ENCODE data around the gene PTPN2.
"Not testable (repeated sequence)": the region's sequence is repeated elsewhere in the genome, so short reads cannot be mapped to it uniquely, and the experiment has no call there.

The PTPN2 gene

DNA sequence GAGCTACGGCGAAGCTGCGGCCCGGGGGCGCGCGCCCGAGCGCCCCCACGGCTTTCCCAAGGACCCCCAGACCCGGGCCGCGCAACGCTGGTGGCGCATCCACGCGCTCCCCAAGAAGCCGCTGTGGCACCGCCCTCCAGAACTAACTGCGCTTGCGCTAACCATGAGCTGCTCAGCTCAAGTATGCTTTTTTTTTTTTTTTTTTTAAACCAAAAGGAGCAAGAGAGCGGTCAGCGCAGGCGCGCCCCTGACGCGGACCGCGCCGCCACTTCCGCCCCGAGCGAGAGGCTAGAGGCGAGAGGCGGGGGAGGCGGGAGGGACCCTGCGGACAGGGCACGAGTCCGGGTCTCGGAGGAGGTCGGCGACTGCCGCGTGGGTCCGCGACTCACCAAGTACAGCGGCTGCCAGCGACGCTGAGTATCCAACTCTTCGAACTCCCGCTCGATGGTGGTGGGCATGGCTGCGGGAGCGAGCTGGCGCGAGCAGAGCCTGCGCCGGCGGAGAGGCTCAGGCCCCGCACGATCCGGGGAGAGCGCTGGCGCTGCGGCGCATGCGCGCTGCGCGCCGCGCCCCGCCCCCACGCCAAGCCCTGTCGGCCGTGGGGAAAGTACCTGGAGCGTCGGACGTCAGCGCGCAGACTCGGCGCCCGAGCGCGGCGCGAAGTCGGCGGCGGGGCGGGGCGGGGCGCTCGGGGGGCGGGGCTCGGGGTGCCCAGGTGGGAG is at the start of gene PTPN2:
Gene PTPN2, minus strand, starts transcription at position 554 of the 722 bp plus-strand sequence. Its CDS starts 96 bp downstream, at position 458.
- peak; percentile 88 to 89 for DNase-seq (ENCODE audit: low read depth in 2 of 2)

DNA sequence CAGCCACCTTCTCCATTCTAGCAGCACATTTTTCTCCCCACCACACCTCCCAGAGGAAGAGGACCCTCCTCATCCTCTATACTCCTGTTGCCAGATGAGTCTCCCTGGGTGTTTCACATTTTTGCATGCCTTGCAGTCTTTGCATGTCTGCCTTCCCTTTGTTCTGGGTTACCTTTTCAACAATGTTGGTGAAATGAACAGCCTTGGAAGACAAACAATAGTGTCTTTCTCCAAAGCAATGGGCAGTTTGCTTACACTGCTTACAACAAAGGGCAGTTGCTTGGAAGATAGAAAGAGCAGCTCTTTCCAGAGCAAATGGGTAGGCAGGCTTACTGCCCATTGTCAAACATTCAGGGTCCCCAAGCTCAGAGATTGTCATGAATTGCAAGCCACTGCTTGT is 49.3 kb upstream of the PTPN2 start:
- DNase-seq (ENCODE audit: low read depth in 2 of 2) = no peak

DNA sequence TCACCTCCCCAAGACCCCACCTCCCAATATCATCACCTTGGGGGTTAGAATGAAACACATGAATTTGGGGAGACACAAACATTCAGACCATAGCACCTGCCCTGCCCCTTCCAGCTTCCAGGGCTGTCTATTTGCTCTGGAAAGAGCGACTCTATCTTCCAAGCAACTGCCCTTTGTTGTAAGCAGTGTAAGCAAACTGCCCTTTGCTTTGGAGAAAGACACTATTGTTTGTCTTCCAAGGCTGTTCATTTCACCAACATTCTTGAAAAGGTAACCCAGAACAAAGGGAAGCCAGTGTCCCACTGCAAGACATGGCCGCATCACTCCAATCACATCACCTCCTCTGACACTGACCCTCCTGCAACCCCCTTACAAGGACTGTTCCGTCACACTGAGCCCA is 46.9 kb upstream of the PTPN2 start:
- DNase-seq (ENCODE audit: low read depth in 2 of 2) = no peak

DNA sequence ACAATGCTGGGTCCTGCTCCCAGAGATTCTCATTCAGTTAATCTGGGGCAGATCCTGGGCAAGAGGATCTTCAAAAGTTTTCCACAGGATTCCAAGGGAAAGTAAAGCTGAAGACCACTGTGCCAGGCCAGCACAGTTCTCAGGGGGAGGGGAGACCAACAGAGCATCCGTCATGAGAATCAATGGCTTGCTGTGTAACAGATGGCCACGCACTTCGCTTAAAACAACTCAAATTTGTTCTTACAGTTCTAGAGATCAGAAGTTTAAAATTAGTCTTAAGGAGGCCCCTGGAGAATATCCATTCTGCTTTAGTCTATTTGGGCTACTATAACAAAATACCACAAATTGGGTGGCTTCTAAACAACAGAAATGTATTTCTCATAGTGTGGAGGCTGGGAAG is 46.3 kb upstream of the PTPN2 start:
- no peak for DNase-seq (ENCODE audit: low read depth in 2 of 2)

DNA sequence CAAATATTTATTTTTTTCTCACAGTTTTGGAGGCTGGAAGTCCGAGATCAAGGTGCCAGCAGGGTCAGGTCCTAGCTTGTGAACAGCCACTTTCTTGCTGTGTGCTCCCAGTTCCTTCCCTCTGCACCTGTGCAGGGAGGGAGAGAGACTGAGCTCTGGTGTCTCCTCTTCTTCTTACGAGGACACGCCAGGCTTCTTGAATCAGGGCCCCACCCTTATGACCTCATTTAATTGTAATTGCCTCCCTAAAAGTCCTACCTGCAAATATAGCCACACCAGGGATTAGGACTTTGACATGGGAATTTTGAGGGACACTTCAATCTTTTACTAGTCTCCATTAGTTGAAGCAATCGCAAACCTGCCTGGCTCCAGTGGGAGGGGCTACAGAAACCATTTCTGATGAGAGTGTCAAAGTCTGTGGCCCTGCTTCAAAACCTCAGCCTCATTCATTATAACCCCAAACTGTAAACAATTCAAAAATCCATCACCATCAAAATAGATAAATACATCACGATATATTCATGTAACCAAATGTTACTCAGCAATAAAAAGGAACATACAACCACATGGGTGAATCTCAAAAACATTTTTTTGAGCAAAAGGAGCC is 45.5 kb upstream of the PTPN2 start:
- DNase-seq (ENCODE audit: low read depth in 2 of 2) = no peak

DNA sequence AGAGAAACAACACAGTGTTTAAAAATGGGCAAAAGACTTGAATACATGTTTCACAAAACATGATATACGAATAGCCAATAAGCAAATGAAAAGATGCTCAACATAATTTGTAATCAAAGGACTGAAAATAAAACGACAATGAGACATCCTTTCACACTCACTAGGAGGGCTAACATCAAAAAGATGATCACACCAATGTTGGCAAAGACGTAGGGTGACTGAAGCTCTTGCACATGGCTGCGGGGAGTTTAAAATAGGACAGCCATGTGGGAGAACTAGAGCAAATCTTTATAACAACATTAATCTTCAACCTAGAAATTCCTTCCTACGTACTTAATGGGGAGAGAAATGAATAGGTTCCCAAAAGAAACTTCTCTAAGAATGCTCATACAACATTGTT is 44.6 kb upstream of the PTPN2 start:
- no peak for DNase-seq (ENCODE audit: low read depth in 2 of 2)

DNA sequence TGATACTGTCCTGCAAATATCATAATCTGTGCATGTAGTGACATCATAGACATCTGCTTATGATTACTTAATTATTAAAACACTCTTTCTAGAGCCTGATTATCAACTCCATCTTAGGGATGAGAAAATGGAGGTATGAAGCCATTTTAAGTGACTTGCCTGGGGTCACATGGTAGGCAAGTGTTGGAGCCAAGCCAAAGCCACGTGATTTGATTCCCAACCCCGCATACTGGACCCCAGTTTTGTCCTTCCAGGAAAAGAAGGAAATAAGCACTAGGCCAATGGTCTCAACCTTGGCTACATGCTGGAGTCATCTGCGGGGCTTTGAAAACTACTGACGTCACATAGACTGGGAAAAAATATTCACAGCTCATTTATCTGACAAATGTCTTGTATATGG is 44.2 kb upstream of the PTPN2 start:
- no peak for DNase-seq (ENCODE audit: low read depth in 2 of 2)

DNA sequence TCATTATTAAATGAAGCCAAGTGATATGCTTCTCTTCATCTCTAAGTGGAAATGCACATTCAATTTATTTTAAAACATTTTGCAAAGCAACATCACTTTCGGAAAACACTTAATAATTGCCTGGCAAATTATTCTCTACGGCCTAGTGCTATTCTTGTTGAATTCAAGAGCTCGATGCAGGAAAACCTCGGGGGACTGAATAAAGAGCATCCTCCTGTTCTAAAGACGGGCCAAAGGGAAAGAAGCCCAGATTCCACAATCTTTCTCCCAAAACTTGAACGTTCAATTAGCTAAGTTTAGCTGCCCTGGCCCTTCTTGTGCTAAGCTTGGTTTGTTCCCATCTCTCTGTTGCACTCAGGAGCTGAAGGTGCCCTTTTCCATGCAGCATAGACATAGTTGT is 40.6 kb upstream of the PTPN2 start:
- no peak for DNase-seq (ENCODE audit: low read depth in 2 of 2)

DNA sequence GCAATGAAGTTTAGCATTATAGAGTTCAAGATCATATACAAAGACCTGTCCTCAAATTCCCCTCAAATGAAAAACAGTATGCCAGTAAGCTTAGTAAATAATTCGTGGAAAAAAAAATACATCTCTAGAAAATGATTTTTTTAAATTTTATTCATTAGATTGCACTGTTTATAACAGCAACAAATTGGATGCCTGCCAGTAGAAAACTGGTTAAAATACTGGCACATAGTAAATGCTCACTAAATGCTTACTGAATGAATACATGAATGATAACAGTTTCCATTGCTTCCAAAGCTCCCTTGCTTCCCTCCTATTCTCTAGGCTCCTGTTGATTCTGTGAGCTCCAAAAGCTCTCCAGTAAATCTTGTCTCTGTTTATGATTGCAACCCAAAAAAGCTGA is 38.2 kb upstream of the PTPN2 start:
- no peak for DNase-seq (ENCODE audit: low read depth in 2 of 2)

DNA sequence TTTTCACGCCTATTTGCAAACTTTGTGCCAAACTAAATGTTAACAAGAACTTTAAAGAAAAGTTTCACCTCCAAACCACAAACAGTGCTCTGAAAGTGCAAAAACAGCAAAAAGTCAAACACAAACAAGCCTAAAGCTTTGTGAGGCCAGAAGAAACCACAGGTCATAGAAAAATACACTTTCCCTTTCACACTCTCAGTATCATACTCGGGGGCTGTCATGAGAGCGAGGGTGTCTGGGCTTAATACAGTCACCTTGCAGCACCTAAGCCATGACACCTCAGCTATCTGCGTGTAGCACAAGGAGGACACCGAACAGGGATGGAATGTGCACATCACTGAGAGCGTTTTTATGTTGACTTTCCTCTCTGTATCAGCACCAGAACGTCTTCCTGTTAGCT is 37.1 kb upstream of the PTPN2 start:
- no peak for DNase-seq (ENCODE audit: low read depth in 2 of 2)

DNA sequence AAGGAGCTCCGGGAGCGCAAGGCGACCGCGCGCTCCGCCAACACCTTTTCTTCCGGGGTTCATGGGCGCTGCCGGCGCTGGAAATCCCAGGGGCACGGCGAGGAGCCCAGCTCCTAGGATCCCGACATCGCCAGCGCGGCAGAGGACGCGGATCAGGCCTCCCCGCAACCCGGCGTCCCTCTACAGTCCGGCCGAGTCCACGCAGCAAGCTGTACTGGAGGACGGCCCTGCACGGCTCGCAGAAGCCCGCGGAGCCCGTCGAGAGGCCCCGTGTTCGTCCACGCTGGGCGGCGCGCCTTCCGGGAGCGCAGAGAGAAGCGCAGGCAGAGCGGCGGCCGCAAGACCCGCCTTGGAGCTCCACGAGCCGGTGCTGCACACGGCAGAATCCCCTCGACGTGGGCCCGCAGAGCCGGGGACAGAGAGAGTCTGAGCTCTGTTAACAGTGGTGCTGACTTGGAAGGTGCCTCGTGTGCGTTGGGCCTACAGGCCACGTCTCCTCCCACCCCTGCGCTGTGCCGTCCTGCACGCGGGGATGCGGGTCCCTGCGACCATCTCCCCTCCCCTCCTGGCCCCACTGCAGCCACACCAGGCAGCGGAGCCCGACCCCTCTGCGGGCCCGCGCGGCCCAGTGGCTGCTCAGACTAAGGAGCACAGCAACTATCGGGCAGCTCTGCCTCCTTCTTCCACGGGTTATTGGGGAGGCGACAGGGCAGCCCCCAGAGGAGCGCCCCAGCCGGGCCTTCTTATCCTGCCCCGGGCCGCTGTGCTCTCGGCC is 28.1 kb upstream of the PTPN2 start:
- no peak for DNase-seq (ENCODE audit: low read depth in 2 of 2)

DNA sequence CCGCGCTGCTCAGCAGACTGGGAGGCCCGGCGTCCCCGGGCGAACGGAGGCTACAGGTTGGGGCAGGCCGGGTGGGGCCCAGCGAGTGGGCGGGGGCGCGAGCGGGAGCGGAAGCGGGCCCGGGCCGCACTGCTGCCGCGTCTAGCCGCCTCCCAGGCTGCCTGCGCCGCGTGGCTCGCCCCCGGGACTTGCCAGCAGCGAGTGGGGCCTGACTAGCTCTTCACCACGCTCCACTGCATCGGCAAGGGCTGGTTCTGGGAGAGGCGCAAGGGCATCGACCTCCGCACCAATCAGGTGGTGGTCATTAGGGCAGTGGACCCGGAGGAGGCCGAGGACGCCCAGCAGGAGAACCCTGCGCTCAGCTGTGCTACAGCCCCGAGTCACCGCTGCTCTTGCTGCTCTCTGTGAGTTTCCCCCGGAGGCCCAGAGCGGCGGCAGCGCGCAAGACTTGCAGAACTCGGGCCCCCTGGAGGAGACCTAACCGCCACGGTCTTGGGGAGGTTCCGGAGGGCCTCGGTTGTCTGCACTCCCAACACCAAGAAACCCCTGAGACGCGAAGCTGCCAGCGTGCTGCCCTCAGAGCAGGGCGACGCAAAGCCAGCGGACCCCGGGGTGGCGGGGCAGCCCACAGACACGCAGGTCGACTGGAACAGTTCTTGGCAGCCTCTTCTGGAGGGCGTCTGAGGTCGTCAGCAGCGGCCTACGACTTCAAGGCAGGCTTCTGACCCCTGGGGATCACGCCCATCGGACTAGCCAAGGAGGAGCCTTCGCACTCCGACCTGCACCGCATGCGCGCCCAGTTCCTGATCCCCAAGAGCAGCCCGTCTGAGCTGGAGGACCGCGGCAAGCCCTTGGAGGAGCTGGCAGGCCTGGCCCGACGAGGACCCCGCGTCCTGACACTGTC is 27.2 kb upstream of the PTPN2 start:
- DNase-seq (ENCODE audit: low read depth in 2 of 2) = no peak

DNA sequence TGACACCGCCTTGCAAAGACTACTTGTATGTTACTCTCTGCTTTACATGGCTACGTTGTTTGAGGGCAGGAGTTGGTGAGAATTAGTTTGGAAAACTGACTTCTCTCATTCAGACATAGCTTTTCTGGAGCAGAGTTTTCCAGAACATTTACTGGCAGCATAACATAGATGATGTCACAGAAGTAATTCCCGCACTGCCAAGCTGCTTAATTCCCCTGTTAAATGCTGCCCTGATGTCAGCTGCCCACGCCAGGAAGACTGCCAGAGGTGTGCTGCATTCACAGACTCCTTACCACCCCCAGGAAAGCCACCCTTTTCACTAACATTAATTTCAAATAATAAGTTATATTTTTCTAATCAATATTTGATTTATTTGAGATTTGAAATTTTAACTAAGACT is 24.7 kb upstream of the PTPN2 start:
- DNase-seq (ENCODE audit: low read depth in 2 of 2) = no peak

DNA sequence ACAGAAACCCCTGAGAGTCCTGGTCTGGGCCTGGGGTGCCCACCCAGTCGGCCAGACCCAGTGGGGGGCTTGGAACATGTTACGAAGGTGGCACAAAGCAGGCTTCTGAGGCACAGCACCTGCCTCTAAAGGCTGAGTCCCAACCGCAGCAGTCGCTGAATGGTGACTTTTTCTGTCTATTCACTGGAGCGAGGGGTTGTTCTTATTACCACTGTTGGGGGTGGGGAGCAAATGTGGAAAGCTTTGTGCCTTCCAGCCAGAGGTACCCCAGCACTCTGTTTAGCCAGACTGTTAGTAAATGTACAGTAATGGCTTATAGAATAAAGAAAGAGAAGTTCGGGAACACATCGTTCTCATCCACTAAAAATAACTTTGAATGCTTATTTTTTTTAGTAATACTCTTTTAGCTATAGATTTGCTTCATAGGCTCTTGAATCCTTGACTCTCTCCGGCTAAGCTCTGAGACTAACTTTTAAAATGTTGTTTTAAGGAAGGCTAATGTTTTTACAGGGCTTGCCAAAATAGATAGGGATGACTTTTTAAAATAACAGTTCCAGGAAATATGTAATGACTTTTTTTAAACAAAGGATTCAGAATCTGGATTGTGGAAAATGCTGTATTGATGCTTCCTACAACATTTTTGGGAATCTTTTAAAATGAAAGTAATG is 23.4 kb upstream of the PTPN2 start:
- no peak for DNase-seq (ENCODE audit: low read depth in 2 of 2)

DNA sequence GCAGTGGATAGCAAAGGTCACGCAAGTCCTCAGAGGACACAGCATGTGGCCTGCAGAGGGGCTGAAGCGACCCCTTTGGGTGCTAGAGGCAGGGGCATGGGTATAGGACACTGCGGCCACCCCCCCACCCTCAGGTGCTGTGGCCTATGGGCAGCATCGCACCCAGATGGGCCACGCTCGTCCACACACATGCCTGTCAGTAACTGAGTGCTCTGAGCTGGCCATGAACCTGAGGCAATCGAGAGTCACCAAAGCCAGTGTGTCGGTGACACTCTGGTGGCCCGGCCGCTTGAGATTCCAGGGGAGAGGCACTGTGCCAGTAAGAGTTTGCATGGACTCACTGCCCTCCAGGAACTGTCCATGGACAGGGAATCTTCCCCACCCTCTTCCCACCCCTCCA is 22.7 kb upstream of the PTPN2 start:
- no peak for DNase-seq (ENCODE audit: low read depth in 2 of 2)

DNA sequence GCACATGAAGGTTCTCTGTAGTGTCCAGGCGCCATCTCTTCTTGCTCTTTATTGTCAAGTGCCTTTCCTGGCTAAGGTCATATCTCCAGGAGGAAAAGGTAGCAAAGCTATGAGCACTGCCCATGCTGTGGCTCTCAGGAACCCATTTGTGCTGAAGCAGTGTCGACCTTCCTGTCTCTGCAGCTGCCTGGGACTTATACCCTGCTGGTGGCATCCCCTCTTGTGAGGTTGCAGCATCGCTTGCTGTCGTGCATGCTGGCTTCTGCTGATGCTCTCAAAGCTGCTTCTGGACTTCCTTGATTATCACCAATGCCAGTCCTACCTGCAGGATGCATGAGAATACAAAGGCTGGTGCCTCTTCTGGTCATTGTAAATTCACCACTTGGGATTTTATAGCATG is 22.1 kb upstream of the PTPN2 start:
- DNase-seq (ENCODE audit: low read depth in 2 of 2) = no peak

DNA sequence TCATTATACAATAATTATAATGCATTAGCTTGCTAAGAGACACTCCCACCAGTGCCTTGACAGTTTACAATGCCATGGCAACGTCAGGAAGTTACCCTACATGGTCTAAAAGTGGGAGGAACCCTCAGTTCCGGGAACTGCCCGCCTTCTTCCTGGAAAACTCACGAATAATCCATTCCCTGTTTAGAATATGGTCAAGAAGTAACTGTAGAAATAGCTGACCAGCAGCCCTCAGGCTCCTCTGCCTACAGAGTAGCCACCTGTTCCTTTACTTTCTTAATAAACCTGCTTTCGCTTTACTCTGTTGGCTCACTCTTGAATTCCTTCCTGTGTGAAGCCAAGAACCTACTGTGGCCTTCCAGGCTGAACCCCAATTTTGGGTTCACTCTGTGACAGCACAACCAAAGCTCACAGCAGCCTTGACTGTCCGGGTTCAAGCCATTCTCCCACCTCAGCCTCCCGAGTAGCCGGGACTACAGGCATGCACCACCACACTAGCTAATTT is 20.0 kb upstream of the PTPN2 start:
- no peak for DNase-seq (ENCODE audit: low read depth in 2 of 2)

DNA sequence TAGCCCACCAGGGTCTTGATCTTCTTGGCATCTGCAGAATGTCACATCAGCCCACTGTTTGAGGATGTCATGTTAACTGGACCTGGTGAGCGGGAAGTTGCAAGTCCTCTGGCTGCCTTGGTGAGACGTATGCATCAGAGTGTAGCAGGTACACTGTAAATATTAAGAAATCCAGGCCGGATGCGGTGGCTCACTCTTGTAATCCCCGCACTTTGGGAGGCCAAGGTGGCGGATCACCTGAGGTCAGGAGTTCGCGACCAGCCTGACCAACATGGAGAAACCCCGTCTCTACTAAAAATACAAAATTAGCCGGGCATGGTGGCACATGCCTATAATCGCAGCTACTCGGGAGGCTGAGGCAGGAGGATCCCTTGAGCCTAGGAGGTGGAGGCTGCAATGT is 17.2 kb upstream of the PTPN2 start:
- DNase-seq (ENCODE audit: low read depth in 2 of 2) = not testable (repeated sequence)

DNA sequence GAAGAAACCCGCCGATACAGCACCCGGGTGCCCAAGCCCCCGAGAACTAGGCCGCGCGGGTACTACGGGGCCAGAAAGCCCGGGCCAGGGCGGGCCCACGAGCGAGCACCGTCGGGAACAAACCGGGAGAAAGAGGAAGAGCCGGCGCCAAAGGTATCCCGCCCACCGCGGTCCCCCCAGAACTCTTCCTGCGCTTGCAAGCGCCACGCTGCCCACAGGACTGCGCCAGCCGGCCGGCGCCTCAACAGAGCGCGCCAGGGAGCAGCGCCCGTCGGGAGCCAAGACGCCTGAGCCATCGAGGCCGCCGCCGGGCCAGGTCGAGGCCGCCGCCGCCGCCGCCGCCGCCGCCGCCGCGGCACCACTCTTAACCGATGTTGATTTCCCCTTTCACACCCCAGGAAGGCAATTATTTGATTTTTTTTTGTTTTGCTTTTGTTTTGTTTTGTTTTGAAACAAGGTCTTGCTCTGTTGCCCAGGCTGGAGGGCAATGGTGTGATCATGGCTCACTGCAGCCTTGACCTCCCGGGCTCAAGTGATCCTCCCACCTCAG is 12.8 kb upstream of the PTPN2 start:
- not testable (repeated sequence) for DNase-seq (ENCODE audit: low read depth in 2 of 2)

DNA sequence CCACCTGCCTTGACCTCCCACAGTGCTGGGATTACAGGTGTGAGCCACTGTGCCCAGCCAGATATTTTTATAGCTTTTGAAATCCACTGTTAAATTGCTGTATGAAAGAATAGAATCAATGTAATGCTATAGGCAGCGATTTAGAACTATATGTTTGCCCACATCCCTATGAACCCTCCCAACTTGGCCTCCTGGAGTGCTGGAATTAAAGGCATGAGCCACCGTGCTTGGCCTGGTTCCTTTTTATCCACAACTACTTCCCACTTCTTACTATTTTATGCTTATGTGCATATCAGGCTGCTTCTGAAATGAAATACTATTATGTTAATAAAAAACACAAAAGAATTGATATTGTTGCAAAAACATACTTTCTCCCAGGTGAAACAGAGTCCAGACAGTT is 11.6 kb upstream of the PTPN2 start:
- no peak for DNase-seq (ENCODE audit: low read depth in 2 of 2)

DNA sequence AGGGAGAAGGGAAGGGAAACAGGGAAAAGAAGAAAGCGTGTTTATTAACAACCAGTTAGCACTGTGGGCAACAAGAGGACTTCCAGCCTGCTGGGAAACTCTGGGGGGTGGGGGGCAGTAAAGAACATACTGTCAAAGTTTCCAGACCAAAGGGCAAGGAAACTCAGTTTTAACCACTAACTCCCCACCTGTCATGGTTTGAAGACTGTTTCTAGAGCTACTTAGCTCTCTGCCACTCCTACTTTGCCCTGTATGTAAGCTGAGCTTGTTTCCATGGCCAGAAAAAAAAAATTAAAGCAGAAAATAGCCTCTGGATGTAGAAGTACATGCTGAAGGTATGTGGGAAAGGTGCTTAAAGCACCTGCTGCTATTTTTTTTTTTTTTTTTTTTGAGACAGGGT is 11.0 kb upstream of the PTPN2 start:
- no peak for DNase-seq (ENCODE audit: low read depth in 2 of 2)

Measured in fibroblast of skin of left biceps (primary cell).